PC-3 (cell line): ENCODE measurements around the gene SIRPB2.

Experiments used
- CTCF ChIP-seq: fragments of 300-600 bp; sonication (generic); conservative IDR thresholded peaks from 2 replicates; pipeline ENCODE4 v1.5.1; 2017; ENCODE audit warnings: antibody characterized with exemption, low read depth, mild to moderate bottlenecking, low read length
- EZH2 ChIP-seq: fragments of 300-600 bp; sonication (generic); IDR thresholded peaks from one replicate; pipeline ENCODE4 v1.6.1; 2017; ENCODE audit warnings: antibody characterized with exemption, mild to moderate bottlenecking, low read length; ENCODE audit not compliant: unreplicated experiment
- EZH2phosphoT487 ChIP-seq: fragments of 300-600 bp; sonication (generic); IDR thresholded peaks from 2 replicates; pipeline ENCODE4 v1.6.1; 2018; ENCODE audit warnings: mild to moderate bottlenecking, antibody characterized with exemption, low read length, borderline replicate concordance

DNA sequence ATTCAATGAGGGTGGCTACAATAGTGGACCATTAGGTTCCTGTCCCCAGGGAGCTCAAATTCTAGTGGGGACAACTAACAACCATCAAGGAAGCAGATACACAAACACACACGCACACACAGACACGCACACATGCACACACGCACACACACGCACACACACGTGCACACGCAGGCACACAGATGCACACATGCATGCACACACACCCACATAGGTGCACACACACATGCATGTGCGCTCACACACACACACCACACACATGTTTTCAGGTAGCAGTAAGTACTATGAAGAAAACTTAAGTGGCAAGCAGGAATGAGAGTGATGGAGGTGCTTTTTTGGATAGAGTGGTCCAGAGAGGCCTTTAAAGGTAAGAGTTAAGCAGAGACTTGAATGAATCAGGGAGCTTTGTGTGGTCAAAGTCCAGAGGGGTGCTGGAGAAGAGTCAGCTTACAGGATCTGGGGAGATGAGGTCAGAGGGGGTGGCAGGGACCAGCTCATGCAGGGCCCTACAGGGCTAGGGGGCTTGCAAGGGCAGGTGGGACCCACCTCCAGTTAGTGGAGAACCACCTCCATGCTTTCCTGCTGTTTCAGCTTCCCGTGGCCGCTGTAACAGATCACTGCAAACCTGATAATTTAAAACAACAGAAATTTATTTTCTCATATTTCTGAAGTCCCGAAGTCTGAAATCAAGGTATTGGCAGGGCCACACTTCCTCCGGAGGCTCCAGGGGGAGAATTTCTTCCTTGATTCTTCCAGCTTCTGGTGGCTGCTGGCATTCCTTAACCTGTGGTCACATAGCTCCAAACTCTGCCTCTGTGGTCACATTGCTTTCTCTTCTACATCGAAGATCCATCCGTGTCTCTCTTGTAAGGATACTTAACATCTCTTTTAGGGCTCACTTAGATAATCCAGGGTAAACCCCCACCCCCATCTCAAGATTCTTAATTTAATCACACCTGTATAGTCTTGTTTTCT is 17.7 kb downstream of the SIRPB2 start:
- TF ChIP-seq CTCF (no peak), EZH2 (no peak), EZH2phosphoT487 (no peak)
